HG03025 (cell line): ENCODE data around the gene ZNF528.

ENCODE experiments used
- ATAC-seq: cut with Tn5 transposase; IDR thresholded peaks from one replicate; pipeline ENCODE4 v1.9.1; 2021; ENCODE audit warnings: mild to moderate bottlenecking, moderate library complexity; ENCODE audit not compliant: unreplicated experiment, low FRiP score

The ZNF528 gene

DNA sequence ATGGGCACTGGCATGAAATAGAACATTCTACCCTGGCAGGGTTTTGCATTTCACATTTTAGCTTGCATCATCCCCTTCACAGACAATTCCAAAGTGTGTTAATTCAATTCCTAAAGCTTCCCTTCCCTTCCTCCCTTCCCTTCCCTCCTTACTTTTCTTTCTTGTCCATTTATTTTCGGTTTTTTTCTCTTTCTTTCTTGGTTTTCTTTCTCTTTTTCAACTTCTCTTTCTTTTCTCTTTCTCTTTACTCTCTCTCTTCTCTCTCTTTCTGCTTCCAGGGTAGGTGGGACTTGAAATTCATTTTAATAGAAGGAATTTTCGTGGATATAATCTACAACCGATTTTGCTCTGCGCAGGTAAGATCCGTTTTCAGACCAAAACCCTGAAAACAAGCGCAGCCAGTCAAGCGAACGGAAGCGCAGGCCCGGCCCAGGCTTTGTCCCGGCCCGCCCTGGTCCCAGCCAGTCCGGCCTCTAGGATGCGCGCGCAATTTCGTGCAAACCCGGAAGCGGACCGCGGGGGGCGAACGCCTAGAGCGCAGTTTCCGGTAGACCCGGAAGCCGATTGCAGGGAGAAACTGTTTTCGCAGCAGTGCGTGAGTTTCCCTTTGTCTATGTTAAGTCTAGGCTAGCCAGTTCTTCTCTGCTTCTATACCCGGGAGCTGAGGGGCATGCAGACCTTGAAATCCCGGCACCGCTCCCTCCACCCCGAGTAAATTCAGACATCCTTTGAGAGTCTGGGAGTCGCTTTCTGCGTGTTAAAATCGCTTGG, at the start of gene ZNF528:
Gene ZNF528, plus strand, starts transcription at position 540 of the 771 bp plus-strand sequence. CDS start 4,165 bp downstream, outside the sequence.
- peak; percentile 57 for ATAC-seq

- ATAC-seq, result no peak
Observed at GRCh38 chr19:52351512-52351911, 46.1 kb upstream of the ZNF528 start.

DNA sequence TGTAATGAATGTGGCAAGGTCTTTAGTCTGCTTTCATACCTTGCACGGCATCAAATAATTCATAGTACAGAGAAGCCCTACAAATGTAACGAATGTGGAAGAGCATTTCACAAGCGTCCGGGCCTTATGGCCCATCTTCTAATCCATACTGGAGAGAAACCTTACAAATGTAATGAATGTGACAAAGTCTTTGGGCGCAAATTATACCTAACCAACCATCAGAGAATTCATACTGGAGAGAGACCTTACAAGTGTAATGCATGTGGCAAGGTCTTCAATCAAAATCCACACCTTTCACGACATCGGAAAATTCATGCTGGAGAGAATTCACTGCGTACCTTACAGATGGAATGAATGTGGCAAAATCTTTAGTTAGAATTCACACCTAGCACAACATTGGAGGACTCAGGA, 31.2 kb upstream of the ZNF528 start:
- no peak for ATAC-seq

DNA sequence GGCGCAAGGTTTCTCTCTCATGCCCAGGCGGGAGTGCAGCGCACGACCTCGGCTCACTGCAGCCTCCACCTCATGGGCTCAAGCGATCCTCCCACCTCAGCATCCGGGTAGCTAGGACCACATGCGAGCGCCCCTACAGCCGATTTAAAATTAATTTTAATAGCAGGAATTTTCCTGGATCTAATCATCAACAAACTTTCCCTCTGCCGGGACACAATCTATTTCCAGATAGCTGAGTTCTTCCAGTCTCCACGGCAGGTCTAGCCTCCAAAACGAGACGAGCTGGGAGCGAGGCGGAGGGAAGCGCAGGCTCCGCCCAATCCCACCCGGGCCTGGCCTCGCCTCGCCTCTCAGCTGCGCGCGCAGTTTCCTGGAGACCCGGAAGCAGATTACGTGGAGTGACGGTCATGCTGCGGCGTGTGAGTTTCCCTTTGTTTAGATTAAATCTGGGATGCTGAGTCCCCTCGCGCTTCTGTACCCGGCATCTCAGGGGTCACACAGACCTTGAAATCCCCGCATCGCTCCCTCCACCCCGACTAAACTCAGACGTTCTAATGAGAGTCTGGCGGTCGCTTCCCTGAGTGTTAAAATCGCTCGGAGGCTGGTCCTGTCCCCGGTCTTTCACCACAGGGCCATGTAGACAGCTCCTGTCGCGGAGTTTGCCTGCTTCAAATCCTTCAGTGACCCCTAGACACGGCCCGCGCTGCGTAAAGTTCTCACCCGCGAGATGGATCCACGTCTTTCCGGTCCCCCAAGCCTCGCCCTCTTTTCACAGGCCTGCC, 27.9 kb upstream of the ZNF528 start, which contains the start of gene ZNF880:
Gene ZNF880, plus strand, starts transcription at position 365 of the 782 bp plus-strand sequence. Its CDS starts 43 bp downstream, at position 408.
- no peak for ATAC-seq

- no peak for ATAC-seq
Observed at GRCh38 chr19:52370341-52370710, 27.3 kb upstream of the ZNF528 start.

DNA sequence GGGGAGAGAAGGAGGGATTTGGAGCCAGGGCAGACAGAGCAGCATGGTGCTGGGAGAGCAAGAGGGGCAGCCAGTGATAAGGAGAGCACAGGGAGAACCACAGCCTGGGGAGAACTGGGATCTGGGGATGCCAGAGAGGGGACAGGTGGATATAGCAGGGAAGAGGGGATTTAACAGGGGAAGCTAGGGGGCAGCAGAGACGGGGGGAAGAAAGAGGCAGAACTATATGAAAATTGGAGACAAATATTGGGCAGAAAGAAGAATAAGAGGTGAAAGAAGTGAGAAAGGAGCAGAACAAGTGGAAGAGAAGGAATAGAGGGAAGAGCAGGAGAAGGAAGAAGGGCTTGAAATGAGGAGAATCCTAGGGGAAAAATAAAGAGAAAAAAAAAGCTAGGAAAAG, 6.5 kb upstream of the ZNF528 start:
- ATAC-seq, result no peak

- ATAC-seq, result no peak
Observed at GRCh38 chr19:52398081-52398441, 412 bp downstream of the ZNF528 start.

DNA sequence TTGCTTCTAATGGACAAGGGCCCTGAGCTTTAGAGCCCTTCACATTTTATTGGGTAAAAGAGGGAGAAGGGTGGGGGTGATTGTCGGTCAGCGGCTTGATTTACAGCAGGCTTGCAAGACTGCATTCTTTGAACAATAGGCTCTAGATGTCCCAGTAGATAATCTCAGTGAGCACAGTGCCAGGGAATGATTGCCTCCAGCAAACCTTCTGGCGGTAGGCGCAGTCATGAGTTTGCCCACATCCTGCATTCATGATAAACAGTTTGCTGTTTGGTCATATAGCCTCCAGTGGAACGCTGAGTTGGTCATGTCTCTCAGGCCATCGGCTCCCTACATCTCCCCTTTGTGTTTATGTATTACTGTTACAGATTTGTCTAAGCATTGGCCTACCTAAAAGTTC, 12.6 kb downstream of the ZNF528 start:
- ATAC-seq, result no peak

DNA sequence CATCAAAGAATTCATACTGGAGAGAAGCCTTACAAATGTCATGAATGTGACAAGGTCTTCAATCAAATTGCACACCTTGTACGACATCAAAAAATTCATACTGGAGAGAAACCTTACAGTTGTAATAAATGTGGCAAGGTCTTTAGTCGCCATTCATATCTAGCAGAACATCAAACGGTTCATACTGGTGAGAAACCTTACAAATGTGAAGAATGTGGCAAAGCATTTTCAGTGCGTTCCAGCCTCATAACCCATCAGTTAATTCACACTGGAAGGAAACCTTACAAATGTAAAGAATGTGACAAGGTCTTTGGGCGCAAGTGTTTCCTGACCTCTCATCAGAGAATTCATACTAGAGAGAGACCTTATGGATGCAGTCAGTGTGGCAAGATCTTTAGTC, 18.1 kb downstream of the ZNF528 start:
- no peak for ATAC-seq

DNA sequence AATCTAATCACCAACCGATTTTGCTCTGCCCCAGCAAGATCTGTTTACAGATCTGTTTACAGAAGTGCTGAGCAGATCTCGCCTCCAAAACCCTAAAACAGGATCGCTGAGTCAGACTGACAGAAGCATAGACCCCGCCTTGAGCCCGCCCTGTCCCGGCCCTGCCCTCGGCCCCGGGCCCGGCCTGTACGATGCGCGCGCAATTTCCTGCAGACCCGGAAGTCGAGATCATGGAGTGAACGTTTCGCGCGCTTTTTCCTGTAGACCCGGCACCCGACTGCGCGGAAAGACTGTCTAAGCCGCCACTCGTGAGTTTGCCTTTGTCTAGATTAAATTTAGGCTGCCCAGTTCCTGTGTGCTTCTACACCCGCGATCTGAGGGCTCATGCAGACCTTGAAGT, 31.3 kb downstream of the ZNF528 start, which contains the start of gene ZNF534:
Gene ZNF534, plus strand, starts transcription at position 212 of the 400 bp plus-strand sequence. CDS start 2,327 bp downstream, outside the sequence.
- no peak for ATAC-seq

GRCh38 chr19:52442179-52442578, 44.5 kb downstream of the ZNF528 start:
- ATAC-seq, result no peak

DNA sequence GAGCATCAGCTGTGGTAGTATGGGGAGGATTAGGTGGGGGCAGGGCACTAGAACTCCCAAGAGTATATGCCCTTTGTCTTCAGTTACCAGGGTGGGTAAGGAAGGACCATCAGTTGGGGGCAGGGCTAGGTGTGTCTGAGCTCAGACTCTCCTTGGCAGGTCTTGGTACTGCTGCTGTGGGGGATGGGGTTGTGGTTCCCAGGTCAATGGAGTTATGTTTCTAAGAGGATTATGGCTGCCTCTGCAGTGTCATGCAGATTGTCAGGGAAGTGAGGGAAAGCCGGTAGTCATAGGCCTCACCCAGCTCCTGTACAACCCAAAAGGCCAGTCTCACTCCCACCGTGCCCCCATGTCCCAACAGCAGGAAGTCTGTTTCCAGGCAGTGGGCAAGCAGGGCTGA, 46.9 kb downstream of the ZNF528 start:
- ATAC-seq, result no peak

DNA sequence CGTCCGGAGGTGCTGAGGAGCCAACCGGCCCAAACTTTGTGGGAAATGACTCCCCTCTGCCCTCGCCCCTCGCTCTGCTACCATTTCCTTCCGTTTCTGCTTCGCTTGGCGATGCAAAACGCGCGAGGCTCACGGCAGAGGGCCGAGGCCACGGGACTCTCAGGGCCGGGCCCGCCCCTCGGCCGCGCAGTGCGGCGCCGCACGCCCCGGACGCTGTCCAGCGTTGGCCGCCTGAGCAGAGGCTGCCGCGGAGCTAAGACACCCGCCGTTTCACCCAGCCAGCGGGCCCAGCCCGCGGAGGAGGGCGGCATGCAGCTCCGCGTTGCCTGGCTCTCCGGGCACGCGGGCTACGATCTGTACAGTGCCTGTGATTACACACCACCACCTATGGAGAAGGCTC, 53.6 kb downstream of the ZNF528 start:
- ATAC-seq, result no peak

GRCh38 chr19:52453324-52454094, 55.9 kb downstream of the ZNF528 start, which contains the start of gene ZNF578:
Gene ZNF578 (plus strand): TSS chr19:52453553. CDS start chr19:52501846, 48,293 bp downstream.
- no peak for ATAC-seq

DNA sequence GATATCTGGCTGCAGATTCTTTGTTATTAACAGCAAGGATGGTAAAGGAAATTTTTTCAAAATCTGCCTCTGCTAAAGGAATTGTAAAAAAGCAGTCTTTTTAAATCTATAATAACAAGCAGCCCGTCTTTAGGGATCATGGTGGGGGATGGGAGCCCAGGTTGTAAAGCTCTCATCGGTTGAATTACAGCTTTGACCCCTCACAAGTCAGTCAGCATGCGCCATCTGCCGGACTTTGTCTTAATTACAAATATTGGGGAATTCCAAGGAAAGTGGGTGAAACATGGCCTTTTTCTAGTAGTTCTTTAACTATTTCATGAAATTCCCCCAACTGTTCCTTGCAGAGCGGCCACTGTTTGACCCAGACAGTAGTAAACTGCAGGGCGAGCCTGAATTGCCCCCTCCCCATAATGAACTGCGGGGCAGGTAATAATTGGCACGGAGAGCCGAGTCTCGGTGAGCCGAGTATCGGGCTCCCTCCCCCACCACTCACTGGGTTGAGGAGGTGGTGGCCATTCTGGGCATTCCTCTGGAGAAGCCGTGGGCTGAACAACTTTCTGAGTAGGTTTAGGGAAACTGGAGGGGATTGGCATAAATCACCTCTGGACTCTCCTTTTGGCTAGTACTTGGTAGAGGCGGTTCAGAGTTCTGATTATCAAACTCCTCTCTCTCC, 67.3 kb downstream of the ZNF528 start:
- no peak for ATAC-seq
